HepG2 (cell line): ENCODE data around the gene ECE2. TPM values are rescaled to one million over a fixed set of nuclear protein-coding genes. Genes with fewer than 3 reads are reported as not detected.

Experiments used
- AKAP8 ChIP-seq: sonication (generic); formaldehyde crosslinking; IDR thresholded peaks from 2 replicates; pipeline ENCODE4 v1.5.1; 2020; ENCODE audit warnings: mild to moderate bottlenecking, missing genetic modification reagents
- FOSL1 ChIP-seq: sonication (generic); formaldehyde crosslinking; IDR thresholded peaks from 2 replicates; pipeline ENCODE4 v1.9.0; 2021; ENCODE audit warnings: missing genetic modification reagents, borderline replicate concordance
- FOXK1 ChIP-seq: sonication (generic); formaldehyde crosslinking; IDR thresholded peaks from 2 replicates; pipeline ENCODE4 v1.4.0; 2020; ENCODE audit warnings: low read depth, missing genetic modification reagents, borderline replicate concordance
- GZF1 ChIP-seq: sonication (generic); formaldehyde crosslinking; IDR thresholded peaks from 2 replicates; pipeline ENCODE4 v1.5.1; 2020; ENCODE audit warnings: mild to moderate bottlenecking, missing genetic modification reagents
- HOXD1 ChIP-seq: sonication (generic); formaldehyde crosslinking; IDR thresholded peaks from 2 replicates; pipeline ENCODE4 v1.5.0; 2020; ENCODE audit warnings: missing genetic modification reagents
- ISL2 ChIP-seq: sonication (generic); formaldehyde crosslinking; IDR thresholded peaks from 2 replicates; pipeline ENCODE4 v1.5.0; 2020; ENCODE audit warnings: missing genetic modification reagents
- KAT8 ChIP-seq: IDR thresholded peaks from 2 replicates; pipeline ENCODE4 v1.6.1; 2016; ENCODE audit warnings: missing genetic modification reagents, missing compliant biosample characterization
- KMT2A ChIP-seq: sonication (generic); formaldehyde crosslinking; IDR thresholded peaks from 2 replicates; pipeline ENCODE4 v1.4.0; 2020; ENCODE audit warnings: missing genetic modification reagents
- POLR2AphosphoS5 ChIP-seq: IDR thresholded peaks from 2 replicates; pipeline ENCODE4 v1.6.1; 2012; ENCODE audit warnings: low read depth, low read length
- RAD21 ChIP-seq: fragments of 450-650 bp; formaldehyde crosslinking; IDR thresholded peaks from 2 replicates; pipeline ENCODE4 v1.5.0; 2020; ENCODE audit warnings: mild to moderate bottlenecking
- RXRA ChIP-seq: sonication (generic); formaldehyde crosslinking; IDR thresholded peaks from 2 replicates; pipeline ENCODE4 v1.5.1; 2020; ENCODE audit warnings: missing genetic modification reagents
- SMAD9 ChIP-seq: sonication (generic); formaldehyde crosslinking; IDR thresholded peaks from 2 replicates; pipeline ENCODE4 v1.5.1; 2020; ENCODE audit warnings: mild to moderate bottlenecking, missing genetic modification reagents
- TEAD2 ChIP-seq: sonication (generic); formaldehyde crosslinking; IDR thresholded peaks from 2 replicates; pipeline ENCODE4 v1.9.0; 2021; ENCODE audit warnings: missing genetic modification reagents
- ZFP36L2 ChIP-seq: sonication (generic); formaldehyde crosslinking; IDR thresholded peaks from 2 replicates; pipeline ENCODE4 v1.4.0; 2020; ENCODE audit warnings: missing genetic modification reagents
- ZNF235 ChIP-seq: sonication (generic); formaldehyde crosslinking; IDR thresholded peaks from 2 replicates; pipeline ENCODE4 v1.8.1; 2023; ENCODE audit warnings: mild to moderate bottlenecking, missing genetic modification reagents, borderline replicate concordance
- ZNF256 ChIP-seq: sonication (generic); formaldehyde crosslinking; conservative IDR thresholded peaks from 2 replicates; pipeline ENCODE4 v1.4.0; 2020; ENCODE audit warnings: missing genetic modification reagents
- ZNF350 ChIP-seq: sonication (generic); formaldehyde crosslinking; IDR thresholded peaks from 2 replicates; pipeline ENCODE4 v1.4.0; 2020; ENCODE audit warnings: mild to moderate bottlenecking, low read depth, missing genetic modification reagents, borderline replicate concordance
- ZNF367 ChIP-seq: sonication (generic); formaldehyde crosslinking; IDR thresholded peaks from 2 replicates; pipeline ENCODE4 v1.4.0; 2020; ENCODE audit warnings: missing genetic modification reagents, borderline replicate concordance
- ZNF616 ChIP-seq: sonication (generic); formaldehyde crosslinking; IDR thresholded peaks from 2 replicates; pipeline ENCODE4 v1.5.0; 2020; ENCODE audit warnings: low read depth, mild to moderate bottlenecking, missing genetic modification reagents
- ZNF672 ChIP-seq: sonication (generic); formaldehyde crosslinking; IDR thresholded peaks from 2 replicates; pipeline ENCODE4 v1.8.1; 2022; ENCODE audit warnings: missing genetic modification reagents
- ZNF772 ChIP-seq: sonication (generic); formaldehyde crosslinking; IDR thresholded peaks from 2 replicates; pipeline ENCODE4 v1.5.0; 2020; ENCODE audit warnings: mild to moderate bottlenecking, missing genetic modification reagents
- polyA plus RNA-seq, 8 experiments: library from polyadenylated mRNA; depleted of rRNA in 3 of 8; stranded (reverse) in 7 of 8; unstranded in 1 of 8; fragments of >200 nt; fragmentation: Illumina TruSeq in 4 of 8; extraction: Trizol in 4 of 8; gene quantifications; 2 replicates each; pipeline versions ENCODE4 v1.2.1 to v1.2.3, GENCODE V29; 2011 to 2016; ENCODE audit warnings: low read depth in 4 of 8, missing spikeins in 1 of 8, mixed read lengths in 1 of 8; ENCODE audit not compliant: insufficient read depth in 1 of 8
- total RNA-seq, 5 experiments: library from RNA; depleted of rRNA; stranded (reverse); fragments of >200 nt; fragmentation: Illumina TruSeq; extraction: Trizol; gene quantifications; 2 replicates each; pipeline ENCODE4 v1.2.3, GENCODE V29; 2016; ENCODE audit warnings: low read depth in 1 of 5
- TF ChIP-seq, protein P1 (sequence below): sonication (generic); formaldehyde crosslinking; IDR thresholded peaks from 2 replicates; pipeline ENCODE4 v1.8.0; 2022; ENCODE audit warnings: low read depth, missing genetic modification reagents
- TF ChIP-seq, protein P2 (sequence below): IDR thresholded peaks from 2 replicates; pipeline ENCODE4 v1.6.1; 2016
- TF ChIP-seq, protein P3 (sequence below): sonication (generic); formaldehyde crosslinking; IDR thresholded peaks from 2 replicates; pipeline ENCODE4 v1.5.1; 2020; ENCODE audit warnings: missing genetic modification reagents, mild to moderate bottlenecking, borderline replicate concordance
- TF ChIP-seq, protein P4 (sequence below): sonication (generic); formaldehyde crosslinking; IDR thresholded peaks from 2 replicates; pipeline ENCODE4 v1.5.0; 2020; ENCODE audit warnings: mild to moderate bottlenecking, missing genetic modification reagents

ECE2 gene
- total and polyA plus RNA-seq, 2 of the 13 experiments (the other 11 are each of a cell fraction or from before 2014, with no cell fraction given): not detected

DNA sequence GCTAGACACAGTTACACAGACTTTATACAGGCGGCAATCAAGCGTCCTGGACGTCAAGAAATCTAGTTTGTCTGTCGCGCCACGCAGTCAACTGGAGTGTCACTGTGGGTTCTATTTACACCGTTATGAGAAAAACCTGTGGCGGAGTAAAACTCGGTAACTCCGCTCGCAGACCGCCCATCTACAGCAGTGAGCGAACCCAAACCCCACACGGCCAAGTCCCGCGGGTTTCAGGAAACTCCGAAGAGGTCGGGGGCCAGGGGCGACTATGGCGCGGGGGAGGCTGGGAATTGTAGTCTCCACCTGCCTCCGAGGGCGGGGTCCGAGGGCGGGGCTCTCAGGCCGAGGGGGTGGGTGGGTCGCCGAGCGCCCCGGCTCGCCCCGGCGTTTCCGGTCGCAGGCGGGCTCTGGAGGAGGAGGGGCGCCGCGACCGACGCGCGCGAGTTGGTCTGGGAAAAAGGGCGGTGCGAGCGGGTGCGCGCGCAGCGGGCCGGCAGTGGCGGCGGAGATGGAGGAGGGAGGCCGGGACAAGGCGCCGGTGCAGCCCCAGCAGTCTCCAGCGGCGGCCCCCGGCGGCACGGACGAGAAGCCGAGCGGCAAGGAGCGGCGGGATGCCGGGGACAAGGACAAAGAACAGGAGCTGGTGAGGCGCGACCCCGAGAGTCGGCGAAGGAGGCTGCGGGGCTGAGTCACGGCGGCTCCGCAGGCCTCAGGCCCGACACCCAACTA, 23.1 kb downstream of the ECE2 start, which contains the start of gene PSMD2 (continued):
- TF ChIP-seq HOXD1 (CRISPR knock-in tag) (no peak; the same call in 1 of the 2 replicates), POLR2AphosphoS5 (peak; percentile 96), ZNF367 (no peak), FOSL1 (CRISPR knock-in tag) (no peak), RAD21 (0 out of 2 replicates have a peak, but pooled peaks have one; percentile 10), SMAD9 (CRISPR knock-in tag) (no peak), ZNF616 (CRISPR knock-in tag) (peak; percentile 21; the same call in 1 of the 2 replicates), TEAD2 (CRISPR knock-in tag) (no peak), ZNF235 (no peak; the same call in 1 of the 2 replicates), GZF1 (CRISPR knock-in tag) (no peak), ZNF350 (CRISPR knock-in tag) (0 out of 2 replicates have a peak, but pooled peaks have one; percentile 32), ZNF772 (CRISPR knock-in tag) (no peak; the same call in 1 of the 2 replicates), AKAP8 (CRISPR knock-in tag) (no peak), FOXK1 (CRISPR knock-in tag) (peak; percentile 55; the same call in 1 of the 2 replicates), ZNF256 (CRISPR knock-in tag) (no peak), ZFP36L2 (CRISPR knock-in tag) (no peak), ISL2 (0 out of 2 replicates have a peak, but pooled peaks have one; percentile 16), RXRA (CRISPR knock-in tag) (no peak; the same call in 1 of the 2 replicates), KAT8 (peak; percentile 79), ZNF672 (CRISPR knock-in tag) (no peak), KMT2A (CRISPR knock-in tag) (peak; percentile 63; the same call in 1 of the 2 replicates)
- TF ChIP-seq, protein P1, sequence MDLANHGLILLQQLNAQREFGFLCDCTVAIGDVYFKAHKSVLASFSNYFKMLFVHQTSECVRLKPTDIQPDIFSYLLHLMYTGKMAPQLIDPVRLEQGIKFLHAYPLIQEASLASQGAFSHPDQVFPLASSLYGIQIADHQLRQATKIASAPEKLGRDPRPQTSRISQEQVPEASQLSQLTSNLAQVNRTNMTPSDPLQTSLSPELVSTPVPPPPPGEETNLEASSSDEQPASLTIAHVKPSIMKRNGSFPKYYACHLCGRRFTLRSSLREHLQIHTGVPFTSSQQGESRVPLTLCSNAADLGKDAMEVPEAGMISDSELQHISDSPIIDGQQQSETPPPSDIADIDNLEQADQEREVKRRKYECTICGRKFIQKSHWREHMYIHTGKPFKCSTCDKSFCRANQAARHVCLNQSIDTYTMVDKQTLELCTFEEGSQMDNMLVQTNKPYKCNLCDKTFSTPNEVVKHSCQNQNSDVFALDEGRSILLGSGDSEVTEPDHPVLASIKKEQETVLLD (CRISPR knock-in tag): peak; percentile 92
- TF ChIP-seq, protein P2, sequence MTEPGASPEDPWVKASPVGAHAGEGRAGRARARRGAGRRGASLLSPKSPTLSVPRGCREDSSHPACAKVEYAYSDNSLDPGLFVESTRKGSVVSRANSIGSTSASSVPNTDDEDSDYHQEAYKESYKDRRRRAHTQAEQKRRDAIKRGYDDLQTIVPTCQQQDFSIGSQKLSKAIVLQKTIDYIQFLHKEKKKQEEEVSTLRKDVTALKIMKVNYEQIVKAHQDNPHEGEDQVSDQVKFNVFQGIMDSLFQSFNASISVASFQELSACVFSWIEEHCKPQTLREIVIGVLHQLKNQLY (CRISPR knock-in tag): no peak
- TF ChIP-seq, protein P3, sequence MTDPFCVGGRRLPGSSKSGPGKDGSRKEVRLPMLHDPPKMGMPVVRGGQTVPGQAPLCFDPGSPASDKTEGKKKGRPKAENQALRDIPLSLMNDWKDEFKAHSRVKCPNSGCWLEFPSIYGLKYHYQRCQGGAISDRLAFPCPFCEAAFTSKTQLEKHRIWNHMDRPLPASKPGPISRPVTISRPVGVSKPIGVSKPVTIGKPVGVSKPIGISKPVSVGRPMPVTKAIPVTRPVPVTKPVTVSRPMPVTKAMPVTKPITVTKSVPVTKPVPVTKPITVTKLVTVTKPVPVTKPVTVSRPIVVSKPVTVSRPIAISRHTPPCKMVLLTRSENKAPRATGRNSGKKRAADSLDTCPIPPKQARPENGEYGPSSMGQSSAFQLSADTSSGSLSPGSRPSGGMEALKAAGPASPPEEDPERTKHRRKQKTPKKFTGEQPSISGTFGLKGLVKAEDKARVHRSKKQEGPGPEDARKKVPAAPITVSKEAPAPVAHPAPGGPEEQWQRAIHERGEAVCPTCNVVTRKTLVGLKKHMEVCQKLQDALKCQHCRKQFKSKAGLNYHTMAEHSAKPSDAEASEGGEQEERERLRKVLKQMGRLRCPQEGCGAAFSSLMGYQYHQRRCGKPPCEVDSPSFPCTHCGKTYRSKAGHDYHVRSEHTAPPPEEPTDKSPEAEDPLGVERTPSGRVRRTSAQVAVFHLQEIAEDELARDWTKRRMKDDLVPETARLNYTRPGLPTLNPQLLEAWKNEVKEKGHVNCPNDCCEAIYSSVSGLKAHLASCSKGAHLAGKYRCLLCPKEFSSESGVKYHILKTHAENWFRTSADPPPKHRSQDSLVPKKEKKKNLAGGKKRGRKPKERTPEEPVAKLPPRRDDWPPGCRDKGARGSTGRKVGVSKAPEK (CRISPR knock-in tag): no peak
- TF ChIP-seq, protein P4, sequence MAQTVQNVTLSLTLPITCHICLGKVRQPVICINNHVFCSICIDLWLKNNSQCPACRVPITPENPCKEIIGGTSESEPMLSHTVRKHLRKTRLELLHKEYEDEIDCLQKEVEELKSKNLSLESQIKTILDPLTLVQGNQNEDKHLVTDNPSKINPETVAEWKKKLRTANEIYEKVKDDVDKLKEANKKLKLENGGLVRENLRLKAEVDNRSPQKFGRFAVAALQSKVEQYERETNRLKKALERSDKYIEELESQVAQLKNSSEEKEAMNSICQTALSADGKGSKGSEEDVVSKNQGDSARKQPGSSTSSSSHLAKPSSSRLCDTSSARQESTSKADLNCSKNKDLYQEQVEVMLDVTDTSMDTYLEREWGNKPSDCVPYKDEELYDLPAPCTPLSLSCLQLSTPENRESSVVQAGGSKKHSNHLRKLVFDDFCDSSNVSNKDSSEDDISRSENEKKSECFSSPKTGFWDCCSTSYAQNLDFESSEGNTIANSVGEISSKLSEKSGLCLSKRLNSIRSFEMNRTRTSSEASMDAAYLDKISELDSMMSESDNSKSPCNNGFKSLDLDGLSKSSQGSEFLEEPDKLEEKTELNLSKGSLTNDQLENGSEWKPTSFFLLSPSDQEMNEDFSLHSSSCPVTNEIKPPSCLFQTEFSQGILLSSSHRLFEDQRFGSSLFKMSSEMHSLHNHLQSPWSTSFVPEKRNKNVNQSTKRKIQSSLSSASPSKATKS (CRISPR knock-in tag): no peak
